Measurements from ENCODE around the gene IGFALS. TPM values are rescaled to one million over a fixed set of nuclear protein-coding genes. Genes with fewer than 3 reads are reported as not detected.

IGFALS gene
- total RNA-seq, result not detected

GRCh38 chr16:1793578-1794220 lies at the start of gene IGFALS:
Gene IGFALS, minus strand, starts transcription at chr16:1793705. Its CDS starts 53 bp downstream, at chr16:1793652.
- no peak within 1 kb of the TSS for H3K4me3 ChIP-seq
- peaks cover 0 to 13% (median 0%) of the 10 kb centered on the region in 3 donors for H3K9me3 ChIP-seq
- DNase-seq, result no peak
- no peak for TF ChIP-seq POLR2A (IDR thresholded peaks at IDR 0.05)
- no peak for TF ChIP-seq CTCF (IDR thresholded peaks at IDR 0.05)
- peaks cover 6 to 25% (median 7%) of the 10 kb centered on the region in 3 donors for H3K4me1 ChIP-seq
- H3K27me3 ChIP-seq, result no peaks in the 10 kb centered on the region
- H3K36me3 ChIP-seq, result peaks cover 0 to 40% (median 2%) of the 10 kb centered on the region in 3 donors
- intact Hi-C loops (cut with DNase I), result no loop called here
- no peak within 1 kb of the TSS for H3K27ac ChIP-seq
- WGBS, 2 donors, result 30% methylated on average over 2 of the region's 28 CpGs; no CpG with 5 or more reads in 1 of the 2 donors

GRCh38 chr16:1839554-1839953 lies 46.0 kb upstream of the IGFALS start:
- H3K27ac ChIP-seq, result peak overlapping the region in 1 of 4 donors; percentile 32
- 30 to 41% methylated on average over 9 of the region's 9 CpGs for WGBS, 2 donors
- TF ChIP-seq CTCF (IDR thresholded peaks at IDR 0.05), result no peak
- TF ChIP-seq POLR2A (IDR thresholded peaks at IDR 0.05), result no peak
- no peaks in the 10 kb centered on the region for H3K27me3 ChIP-seq
- no peak for DNase-seq
- intact Hi-C loops (cut with DNase I), result no loop called here
- H3K4me1 ChIP-seq, result peaks cover 0 to 5% (median under 1%) of the 10 kb centered on the region in 3 donors
- H3K9me3 ChIP-seq, result no peaks in the 10 kb centered on the region
- H3K4me3 ChIP-seq, result no peak overlapping the region
- no peaks in the 10 kb centered on the region for H3K36me3 ChIP-seq

- intact Hi-C loops (cut with DNase I), result no loop called here
- WGBS, 2 donors, result 36 to 45% methylated on average over 5 of the region's 5 CpGs
- no peak overlapping the region for H3K4me3 ChIP-seq
- H3K36me3 ChIP-seq, result peaks cover 0 to 27% (median 0%) of the 10 kb centered on the region in 3 donors
- no peak for DNase-seq
- H3K27me3 ChIP-seq, result no peaks in the 10 kb centered on the region
- no peak for TF ChIP-seq POLR2A (IDR thresholded peaks at IDR 0.05)
- no peak for TF ChIP-seq CTCF (IDR thresholded peaks at IDR 0.05)
- H3K27ac ChIP-seq, result peak overlapping the region in 3 of 4 donors; percentile 59 to 86 (median 85)
- no peaks in the 10 kb centered on the region for H3K9me3 ChIP-seq
- H3K4me1 ChIP-seq, result peaks cover 3 to 49% (median 14%) of the 10 kb centered on the region in 3 donors
These were observed 40.6 kb upstream of the IGFALS start for GRCh38 chr16:1834096-1834495.

- DNase-seq, result no peak
- H3K27ac ChIP-seq, result peak overlapping the region in 3 of 4 donors; percentile 39 to 86 (median 85)
- WGBS, 2 donors, result 71 to 86% methylated on average over 5 of the region's 9 CpGs
These were observed 39.4 kb upstream of the IGFALS start for GRCh38 chr16:1832838-1833454.

More at GRCh38 chr16:1832838-1833454, 39.4 kb upstream of the IGFALS start:
- Histone ChIP-seq H3K36me3 (peaks cover 0 to 31% (median 0%) of the 10 kb centered on the region in 3 donors), H3K4me3 (no peak overlapping the region), H3K27me3 (no peaks in the 10 kb centered on the region), H3K4me1 (peaks cover 9 to 61% (median 26%) of the 10 kb centered on the region in 3 donors), H3K9me3 (no peaks in the 10 kb centered on the region)
- intact Hi-C loops (cut with DNase I), result no loop called here
- TF ChIP-seq POLR2A (IDR thresholded peaks at IDR 0.05) (no peak), CTCF (IDR thresholded peaks at IDR 0.05) (no peak)

Measured in esophagus squamous epithelium (tissue), 5 donors.